Nucleus accumbens (tissue), 56 donors: ENCODE measurements around the gene PRCD.

Source experiments
- DNase-seq, 56 donors: peaks; one replicate each; lab custom pipeline; 2025; lab: John Stamatoyannopoulos, UW

The PRCD gene

GRCh38 chr17:76585033-76585648, 45.3 kb downstream of the PRCD start:
- DNase-seq = no peak

DNA sequence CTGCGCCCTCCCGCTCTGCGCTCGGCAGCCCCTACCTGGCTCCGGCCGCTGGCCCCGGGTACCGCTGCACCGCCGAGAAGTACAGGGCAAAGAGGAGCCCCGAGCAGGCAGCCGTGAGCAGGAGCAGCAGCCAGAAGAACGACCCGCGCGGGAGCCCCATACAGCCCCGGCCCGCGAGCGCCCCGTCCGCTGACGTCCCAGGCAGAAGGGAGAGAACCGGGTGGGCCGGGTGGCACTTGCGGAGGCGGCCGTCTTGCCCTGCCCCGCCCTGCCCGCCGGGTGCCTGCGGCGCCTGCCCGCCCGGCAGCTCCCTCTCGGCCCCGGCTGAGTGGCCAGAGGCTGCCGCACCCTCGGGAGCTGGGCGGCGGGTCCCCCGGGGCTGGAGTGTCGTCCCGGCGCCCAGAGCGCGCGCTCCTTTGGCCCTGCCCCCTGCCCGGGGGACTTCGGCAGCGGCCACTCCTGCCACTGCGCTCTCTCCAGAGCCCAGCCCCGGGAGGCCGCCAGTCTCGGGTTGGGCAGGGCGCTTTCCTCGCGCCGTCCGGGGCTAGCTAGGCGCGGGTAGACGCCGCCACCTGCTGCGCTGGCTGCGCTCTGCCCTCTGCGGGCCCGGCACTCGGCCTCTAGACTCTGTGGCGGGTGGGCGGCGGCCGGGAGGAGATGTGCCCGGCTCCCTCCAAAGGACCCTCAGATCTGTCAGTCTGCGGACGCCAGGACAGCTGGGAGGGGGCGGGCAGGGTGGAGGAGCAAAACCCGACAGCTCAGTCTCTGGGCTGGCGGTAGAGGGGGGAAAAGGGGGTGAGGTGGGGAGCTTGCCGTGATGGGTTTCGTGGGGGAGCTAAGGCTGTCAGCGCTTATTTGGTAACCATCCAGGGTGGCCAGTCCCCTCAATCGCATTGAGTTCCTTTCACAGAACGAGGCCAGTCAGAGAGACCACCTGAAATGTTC, 46.1 kb downstream of the PRCD start, which contains the start of gene ST6GALNAC2:
Gene ST6GALNAC2 (minus strand): TSS at position 212 of the 945 bp plus-strand sequence. CDS start 52 bp downstream, at position 160.
- DNase-seq = peak in 13 of 56 donors; percentile 1 to 72 (median 19)

DNA sequence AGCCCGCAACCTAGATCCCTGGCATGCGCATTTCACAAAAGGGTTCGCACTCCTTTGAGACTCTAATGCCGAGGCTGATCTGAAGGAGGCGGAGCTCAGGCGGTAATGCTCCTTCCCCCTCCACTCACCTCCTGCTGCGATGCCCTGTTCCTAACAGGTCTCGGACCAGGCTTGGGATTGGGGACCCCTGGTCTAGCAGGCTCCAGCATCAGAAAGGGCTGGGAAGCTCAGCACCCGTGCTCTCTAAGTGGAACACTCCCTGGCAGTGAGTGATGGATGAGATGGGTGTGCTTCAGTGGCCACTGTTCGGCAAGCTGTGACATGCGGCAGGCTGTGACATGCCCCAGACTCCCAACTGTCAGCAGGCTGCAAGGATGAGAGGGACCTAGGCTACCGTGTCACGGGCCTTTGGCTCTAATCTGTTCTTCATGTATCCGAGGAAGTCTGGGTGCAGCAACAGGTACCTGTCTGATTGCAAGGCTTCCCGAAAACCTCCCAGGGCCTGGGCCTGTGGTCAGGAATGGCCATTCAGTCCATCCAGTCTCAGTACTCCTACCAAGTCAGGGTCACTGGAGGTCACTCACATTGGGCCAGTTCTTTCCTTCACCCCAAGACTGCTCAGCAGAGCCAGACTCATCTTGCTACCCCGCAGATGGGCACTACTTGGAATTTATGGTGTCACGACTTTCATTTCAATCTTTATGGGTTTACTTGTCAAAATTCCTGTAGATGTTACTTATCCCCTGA, 47.1 kb downstream of the PRCD start:
- DNase-seq = no peak

DNA sequence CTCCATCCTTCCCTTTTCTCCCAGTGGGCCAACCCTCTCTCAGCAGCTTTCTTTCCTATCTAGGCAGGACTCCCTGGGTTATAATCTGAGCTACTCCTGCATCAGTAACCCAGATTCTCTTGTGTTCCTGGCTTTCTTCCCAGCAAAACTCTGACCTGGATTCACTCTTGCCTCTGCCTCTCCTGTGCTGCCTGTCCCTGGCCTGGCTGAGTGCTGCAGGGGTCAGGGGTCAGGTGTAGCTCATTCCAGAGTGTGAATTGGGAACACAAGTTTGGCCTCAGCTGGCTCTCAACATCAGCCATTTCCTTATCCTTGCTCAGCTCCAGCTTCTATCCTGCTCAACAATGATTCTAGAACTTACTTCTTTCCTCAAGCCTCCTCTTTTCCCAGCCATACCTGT, 48.3 kb downstream of the PRCD start:
- DNase-seq = no peak

DNA sequence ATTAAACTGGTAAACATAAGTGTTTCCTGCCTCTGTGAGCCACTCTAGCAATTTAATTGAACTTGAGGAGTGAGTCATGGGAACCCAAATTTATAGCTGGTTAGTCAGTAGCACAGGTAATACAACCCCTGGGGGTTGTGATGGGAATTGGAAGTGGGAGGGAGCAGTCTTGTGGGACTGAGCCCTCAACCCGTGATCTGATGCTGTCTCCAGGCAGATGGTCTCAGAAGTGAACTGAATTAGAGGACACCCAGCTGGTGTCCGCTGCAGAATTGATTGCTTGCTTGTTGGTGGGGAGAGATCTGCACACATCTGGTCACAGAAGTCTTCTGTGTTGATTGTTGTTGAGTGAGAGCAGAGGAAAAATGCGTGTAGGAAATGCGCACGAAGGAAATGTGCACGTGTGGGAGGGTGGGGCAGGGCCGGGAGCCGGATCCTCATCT, 53.6 kb downstream of the PRCD start:
- no peak for DNase-seq

DNA sequence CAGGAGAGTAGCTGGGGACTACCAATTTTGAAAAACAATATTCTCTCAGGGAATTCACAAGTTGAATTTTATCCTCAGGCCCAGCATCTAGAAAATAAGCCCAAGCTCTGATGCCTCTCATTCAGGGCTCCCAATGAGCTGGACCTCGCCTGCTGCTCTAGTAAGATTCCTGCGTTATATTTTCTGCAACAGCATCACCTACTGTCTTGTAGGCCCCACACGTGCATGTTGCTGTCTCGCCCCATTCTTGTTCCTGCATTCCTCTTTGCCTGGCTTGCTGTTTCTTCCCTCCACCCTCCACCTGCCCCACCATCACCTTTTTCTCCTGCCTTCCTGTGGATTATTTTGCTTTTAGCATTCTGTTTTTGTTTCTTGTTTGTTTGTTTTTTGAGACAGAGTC, 54.1 kb downstream of the PRCD start:
- no peak for DNase-seq

GRCh38 chr17:76594690-76595089, 54.8 kb downstream of the PRCD start:
- DNase-seq = no peak
